Astrocyte (in vitro differentiated cells and primary cell): ENCODE data around the gene TOR4A. TPM values are rescaled to one million over a fixed set of nuclear protein-coding genes. Genes with fewer than 3 reads are reported as not detected.

ENCODE experiments used
- DNase-seq: peaks from one replicate; pipeline ENCODE4 v3.0.0-alpha.2; 2010; ENCODE audit warnings: low read depth
- FAIRE-seq: peaks from 2 replicates; lab custom pipeline; 2011; peaks lifted over from hg19 to GRCh38; lab: Jason Lieb, UNC
- H2AFZ ChIP-seq: 2 replicates; pipeline ENCODE4 v1.6.0; 2012; ENCODE audit warnings: low read depth, low read length, inconsistent platforms
- H3K27ac ChIP-seq: 2 replicates; pipeline ENCODE4 v1.5.1; 2011; ENCODE audit warnings: low read depth, low read length, inconsistent platforms
- H3K27me3 ChIP-seq: 2 replicates; pipeline ENCODE4 v1.6.0; 2011; ENCODE audit warnings: low read length, inconsistent platforms; ENCODE audit not compliant: insufficient read depth
- H3K36me3 ChIP-seq: 2 replicates; pipeline ENCODE4 v1.5.1; 2011; ENCODE audit warnings: low read length, inconsistent platforms; ENCODE audit not compliant: insufficient read depth
- H3K4me1 ChIP-seq: 2 replicates; pipeline ENCODE4 v1.5.1; 2011; ENCODE audit warnings: low read length, inconsistent platforms; ENCODE audit not compliant: insufficient read depth
- H3K4me2 ChIP-seq: 2 replicates; pipeline ENCODE4 v1.6.0; 2012; ENCODE audit warnings: low read length, inconsistent platforms
- H3K4me3 ChIP-seq: 2 replicates; pipeline ENCODE4 v1.5.1; 2011; ENCODE audit warnings: low read depth, mild to moderate bottlenecking, low read length, inconsistent platforms; ENCODE audit not compliant: insufficient read depth
- H3K79me2 ChIP-seq: 2 replicates; pipeline ENCODE4 v1.6.0; 2012; ENCODE audit warnings: mild to moderate bottlenecking, low read length, inconsistent platforms; ENCODE audit not compliant: insufficient read depth
- H3K9ac ChIP-seq: 2 replicates; pipeline ENCODE4 v1.6.0; 2012; ENCODE audit warnings: mild to moderate bottlenecking, low read length, inconsistent platforms
- H3K9me3 ChIP-seq: 2 replicates; pipeline ENCODE4 v1.5.1; 2012; ENCODE audit warnings: low read depth, mild to moderate bottlenecking, low read length, inconsistent platforms; ENCODE audit not compliant: insufficient read depth
- H4K20me1 ChIP-seq: 2 replicates; pipeline ENCODE4 v1.6.0; 2012; ENCODE audit warnings: low read length, inconsistent platforms; ENCODE audit not compliant: insufficient read depth
- H3K27ac Mint-ChIP-seq: one replicate; pipeline ENCODE4 v1.8.0; 2021; ENCODE audit warnings: mild to moderate bottlenecking, mixed read lengths; ENCODE audit not compliant: unreplicated experiment
- H3K27me3 Mint-ChIP-seq: one replicate; pipeline ENCODE4 v1.8.0; 2021; ENCODE audit warnings: low read depth, mixed read lengths; ENCODE audit not compliant: unreplicated experiment
- H3K36me3 Mint-ChIP-seq: one replicate; pipeline ENCODE4 v1.8.0; 2021; ENCODE audit warnings: low read depth, mixed read lengths; ENCODE audit not compliant: unreplicated experiment
- H3K4me1 Mint-ChIP-seq: one replicate; pipeline ENCODE4 v1.8.0; 2021; ENCODE audit warnings: low read depth, mixed read lengths; ENCODE audit not compliant: unreplicated experiment
- H3K4me3 Mint-ChIP-seq: one replicate; pipeline ENCODE4 v1.8.0; 2021; ENCODE audit warnings: mild to moderate bottlenecking, moderate library complexity, mixed read lengths; ENCODE audit not compliant: unreplicated experiment
- H3K9me3 Mint-ChIP-seq: one replicate; pipeline ENCODE4 v1.8.0; 2021; ENCODE audit warnings: mild to moderate bottlenecking, mixed read lengths; ENCODE audit not compliant: unreplicated experiment
- EZH2 ChIP-seq: IDR thresholded peaks from 2 replicates; pipeline ENCODE4 v1.6.1; 2012; ENCODE audit warnings: mild to moderate bottlenecking, low read length, inconsistent platforms; ENCODE audit not compliant: insufficient read depth
- total RNA-seq: library from RNA; stranded (reverse); gene quantifications from 2 replicates; pipeline ENCODE4 v1.2.1, GENCODE V29; 2021
- TF ChIP-seq, protein P1 (sequence below): IDR thresholded peaks from 2 replicates; pipeline ENCODE4 v1.5.1; 2011; ENCODE audit warnings: low read depth, mild to moderate bottlenecking, inconsistent platforms, low read length, moderate library complexity; ENCODE audit not compliant: insufficient read depth

Gene TOR4A
- total RNA-seq, 1 donor from 2014 or later = 11.8 TPM

DNA sequence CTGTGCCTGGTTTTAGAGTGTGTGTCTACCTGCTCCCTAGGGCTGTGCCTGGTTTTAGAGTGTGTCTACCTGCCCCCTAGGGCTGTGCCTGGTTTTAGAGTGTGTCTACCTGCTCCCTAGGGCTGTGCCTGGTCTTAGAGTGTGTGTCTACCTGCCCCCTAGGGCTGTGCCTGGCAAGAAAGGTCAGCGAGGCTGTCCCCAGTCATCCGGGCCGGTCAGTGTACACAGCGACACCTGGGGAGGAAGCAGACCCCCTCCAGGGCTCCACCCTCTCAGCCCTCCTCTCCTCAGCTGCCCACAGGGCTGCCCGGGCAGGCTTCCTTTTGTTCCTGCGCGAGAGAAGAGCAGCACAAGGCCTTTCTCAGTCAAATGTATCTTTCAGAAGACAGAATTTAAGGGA, 20.4 kb downstream of the TOR4A start:
- Histone ChIP-seq H3K36me3 (no peaks in the 10 kb centered on the region), H3K4me2 (peak overlapping the region; percentile 68), H3K27me3 (peaks cover 14% of the 10 kb centered on the region), H2AFZ (peak overlapping the region; percentile 11), H3K27ac (no peak overlapping the region), H3K79me2 (no peaks in the 10 kb centered on the region), H3K4me3 (no peak overlapping the region), H4K20me1 (peaks cover 3% of the 10 kb centered on the region), H3K4me1 (peaks cover 38% of the 10 kb centered on the region), H3K9ac (no peak overlapping the region), H3K9me3 (peaks cover 4% of the 10 kb centered on the region)
- FAIRE-seq (no peak), DNase-seq (no peak)
- no peaks in the 10 kb centered on the region for H3K9me3 Mint-ChIP-seq
- peaks cover 11% of the 10 kb centered on the region for H3K27me3 Mint-ChIP-seq
- no peak overlapping the region for H3K4me3 Mint-ChIP-seq
- no peak overlapping the region for H3K27ac Mint-ChIP-seq
- no peaks in the 10 kb centered on the region for H3K36me3 Mint-ChIP-seq
- H3K4me1 Mint-ChIP-seq = peaks cover 8% of the 10 kb centered on the region
- TF ChIP-seq, protein P1, sequence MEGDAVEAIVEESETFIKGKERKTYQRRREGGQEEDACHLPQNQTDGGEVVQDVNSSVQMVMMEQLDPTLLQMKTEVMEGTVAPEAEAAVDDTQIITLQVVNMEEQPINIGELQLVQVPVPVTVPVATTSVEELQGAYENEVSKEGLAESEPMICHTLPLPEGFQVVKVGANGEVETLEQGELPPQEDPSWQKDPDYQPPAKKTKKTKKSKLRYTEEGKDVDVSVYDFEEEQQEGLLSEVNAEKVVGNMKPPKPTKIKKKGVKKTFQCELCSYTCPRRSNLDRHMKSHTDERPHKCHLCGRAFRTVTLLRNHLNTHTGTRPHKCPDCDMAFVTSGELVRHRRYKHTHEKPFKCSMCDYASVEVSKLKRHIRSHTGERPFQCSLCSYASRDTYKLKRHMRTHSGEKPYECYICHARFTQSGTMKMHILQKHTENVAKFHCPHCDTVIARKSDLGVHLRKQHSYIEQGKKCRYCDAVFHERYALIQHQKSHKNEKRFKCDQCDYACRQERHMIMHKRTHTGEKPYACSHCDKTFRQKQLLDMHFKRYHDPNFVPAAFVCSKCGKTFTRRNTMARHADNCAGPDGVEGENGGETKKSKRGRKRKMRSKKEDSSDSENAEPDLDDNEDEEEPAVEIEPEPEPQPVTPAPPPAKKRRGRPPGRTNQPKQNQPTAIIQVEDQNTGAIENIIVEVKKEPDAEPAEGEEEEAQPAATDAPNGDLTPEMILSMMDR = no peak
- no peak for TF ChIP-seq EZH2

DNA sequence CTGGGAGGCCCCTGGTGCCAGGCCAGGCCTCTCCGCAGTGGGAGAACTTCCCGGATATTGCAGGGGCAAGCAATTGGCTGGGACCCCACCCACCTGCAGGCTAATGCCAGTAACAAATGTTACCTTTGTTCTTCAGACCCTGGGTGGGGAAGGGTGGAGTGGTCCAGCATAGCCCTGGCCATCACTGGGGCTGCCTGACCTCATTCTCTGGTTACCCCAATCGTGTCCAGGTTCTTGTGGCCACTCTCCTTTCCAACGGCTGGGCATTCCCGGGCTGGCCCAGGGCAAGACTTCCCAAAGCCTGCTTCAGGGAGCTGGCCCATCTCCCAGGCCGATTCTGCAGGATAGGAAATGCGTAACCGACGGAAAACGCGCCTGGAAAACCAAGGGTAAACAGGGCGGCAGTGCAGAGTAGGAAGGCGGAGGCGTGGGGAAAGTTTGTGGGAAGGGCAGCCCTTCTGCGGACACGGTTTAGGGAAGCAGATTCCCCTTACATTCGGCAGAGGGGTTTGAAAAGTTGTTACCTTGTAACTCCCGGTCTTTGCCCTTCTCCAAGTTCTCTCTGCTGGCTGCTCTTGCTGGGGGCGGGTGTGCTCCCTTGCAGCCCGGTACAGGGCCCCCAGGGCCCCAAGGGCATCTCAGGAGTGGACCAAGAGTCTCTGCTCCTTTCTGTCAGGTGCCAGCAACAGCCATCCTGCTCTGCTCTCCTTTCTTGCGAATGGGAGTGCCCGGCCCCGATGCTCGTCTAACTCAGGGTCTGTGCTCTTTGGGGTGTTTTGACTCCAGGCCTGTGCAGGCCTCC, 21.1 kb downstream of the TOR4A start:
- H3K9me3 Mint-ChIP-seq = no peaks in the 10 kb centered on the region
- Histone ChIP-seq H3K27ac (no peak overlapping the region), H3K4me2 (peak overlapping the region; percentile 68), H3K79me2 (no peaks in the 10 kb centered on the region), H3K9me3 (peaks cover 4% of the 10 kb centered on the region), H3K36me3 (no peaks in the 10 kb centered on the region), H4K20me1 (peaks cover 3% of the 10 kb centered on the region), H3K4me3 (no peak overlapping the region), H3K27me3 (peaks cover 10% of the 10 kb centered on the region), H3K9ac (peak overlapping the region; percentile 16), H3K4me1 (peaks cover 38% of the 10 kb centered on the region), H2AFZ (peak overlapping the region; percentile 59)
- peak; percentile 31 for DNase-seq
- no peaks in the 10 kb centered on the region for H3K36me3 Mint-ChIP-seq
- peaks cover 8% of the 10 kb centered on the region for H3K4me1 Mint-ChIP-seq
- H3K27me3 Mint-ChIP-seq = peaks cover 11% of the 10 kb centered on the region
- H3K27ac Mint-ChIP-seq = no peak overlapping the region
- TF ChIP-seq EZH2 = no peak
- TF ChIP-seq, protein P1 = no peak
- FAIRE-seq = no peak
- H3K4me3 Mint-ChIP-seq = no peak overlapping the region

DNA sequence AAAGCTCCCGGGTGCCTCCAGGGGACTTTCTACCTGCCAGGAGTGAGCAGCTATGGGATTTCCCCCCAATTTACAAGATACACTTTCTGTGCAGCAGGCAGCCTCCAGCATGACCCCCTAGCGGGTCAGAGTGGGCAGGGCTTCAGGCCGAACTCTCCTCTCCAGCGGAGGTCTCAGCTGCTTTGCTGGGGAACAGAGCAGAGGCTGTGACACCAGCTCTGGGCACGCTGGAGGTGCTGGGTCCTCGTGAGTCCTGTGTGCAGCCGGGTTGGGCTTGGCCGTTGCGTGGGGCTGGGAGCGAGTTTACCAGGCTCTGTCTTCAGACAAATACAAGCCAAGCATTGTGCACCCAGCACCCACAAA, 21.7 kb downstream of the TOR4A start:
- Mint-ChIP-seq H3K4me1 (peaks cover 8% of the 10 kb centered on the region), H3K27ac (no peak overlapping the region), H3K9me3 (no peaks in the 10 kb centered on the region), H3K4me3 (peak overlapping the region; percentile 27), H3K27me3 (peaks cover 9% of the 10 kb centered on the region), H3K36me3 (no peaks in the 10 kb centered on the region)
- H4K20me1 ChIP-seq = peaks cover 3% of the 10 kb centered on the region
- no peak for FAIRE-seq
- H3K9ac ChIP-seq = peak overlapping the region; percentile 16
- H3K27me3 ChIP-seq = peaks cover 8% of the 10 kb centered on the region
- no peaks in the 10 kb centered on the region for H3K79me2 ChIP-seq
- DNase-seq = no peak
- peak overlapping the region; percentile 68 for H3K4me2 ChIP-seq
- peaks cover 38% of the 10 kb centered on the region for H3K4me1 ChIP-seq
- peak overlapping the region; percentile 37 for H2AFZ ChIP-seq
- H3K4me3 ChIP-seq = no peak overlapping the region
- no peaks in the 10 kb centered on the region for H3K36me3 ChIP-seq
- H3K9me3 ChIP-seq = peaks cover 3% of the 10 kb centered on the region
- TF ChIP-seq, protein P1 = no peak
- no peak for TF ChIP-seq EZH2
- no peak overlapping the region for H3K27ac ChIP-seq
